Renal cortical epithelial cell (primary cell): ENCODE results near the gene SLC10A7. TPM values are rescaled to one million over a fixed set of nuclear protein-coding genes. Genes with fewer than 3 reads are reported as not detected.

ENCODE experiments used
- DNase-seq: peaks from one replicate; pipeline ENCODE4 v3.0.0-alpha.2; 2011; ENCODE audit warnings: low read depth
- total RNA-seq: library from RNA; depleted of rRNA; stranded (reverse); fragments of >200 nt; gene quantifications from 2 replicates; pipeline ENCODE4 v1.2.3, GENCODE V29; 2014

The SLC10A7 gene
- total RNA-seq, 1 donor from 2014 or later = 8.7 TPM

DNA sequence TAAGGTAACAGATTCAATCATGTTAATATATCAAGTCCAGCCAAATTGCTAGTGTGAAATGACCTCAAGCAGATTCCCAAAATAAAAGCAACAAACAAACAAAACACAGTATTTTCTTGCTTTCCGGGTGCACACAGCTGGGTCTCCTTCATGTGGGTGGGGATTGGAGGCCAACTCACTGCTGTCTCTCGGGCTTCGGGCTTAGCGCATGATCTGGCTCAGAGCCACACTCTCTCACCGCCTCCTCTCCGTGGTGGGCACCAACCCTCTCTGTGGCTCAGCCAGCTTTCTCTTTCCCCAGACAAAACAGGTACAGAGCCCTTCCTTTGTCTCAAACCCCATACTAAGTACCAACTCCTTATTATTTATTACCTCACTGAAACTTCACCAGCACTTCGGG lies 310.3 kb downstream of the SLC10A7 start:
- DNase-seq = no peak

GRCh38 chr4:146210890-146211289 lies 310.9 kb downstream of the SLC10A7 start:
- DNase-seq = no peak

- no peak for DNase-seq
These were observed 314.3 kb downstream of the SLC10A7 start for GRCh38 chr4:146207410-146207809.

Other genes with a start within 250 kb of the SLC10A7 start
- gene POU4F2, start 117.0 kb upstream of the SLC10A7 start, total RNA-seq = 0.35 TPM in 1 of 2 replicates, not detected in the other